Gastrocnemius medialis (tissue), 4 donors: ENCODE data around the gene YBEY. TPM values are rescaled to one million over a fixed set of nuclear protein-coding genes. Genes with fewer than 3 reads are reported as not detected.

ENCODE experiments used
- ATAC-seq, 2 donors: fragments of 150-250 bp; one replicate each; pipeline ENCODE4 v1.9.1; 2016
- DNase-seq, 2 donors: peaks; one replicate each; pipeline ENCODE4 v3.0.0-alpha.2; 2019
- H3K27ac ChIP-seq, 4 donors: fragments of 200-600 bp; sonication (generic); 1 replicate in 1 of 4; 2 replicates in 3 of 4; pipeline ENCODE4 v1.5.1; 2016 to 2018; ENCODE audit warnings: mild to moderate bottlenecking in 2 of 4, moderate library complexity in 1 of 4
- H3K27me3 ChIP-seq, 3 donors: fragments of 200-600 bp; sonication (generic) in 2 of 3; 1 replicate in 1 of 3; 2 replicates in 2 of 3; pipeline versions ENCODE4 v1.5.1 to v1.6.0; 2016 to 2019; ENCODE audit warnings: mild to moderate bottlenecking in 1 of 3, moderate library complexity in 1 of 3
- H3K36me3 ChIP-seq, 2 donors: fragments of 200-600 bp; sonication (generic) in 1 of 2; one replicate each; pipeline ENCODE4 v1.5.1; 2017 to 2018
- H3K4me1 ChIP-seq, 2 donors: fragments of 200-600 bp; sonication (generic) in 1 of 2; one replicate each; pipeline ENCODE4 v1.5.1; 2016 to 2017; ENCODE audit warnings: mild to moderate bottlenecking in 2 of 2
- H3K4me3 ChIP-seq, 4 donors: fragments of 200-600 bp; sonication (generic) in 3 of 4; 1 replicate in 1 of 4; 2 replicates in 3 of 4; pipeline ENCODE4 v1.5.1; 2016 to 2019; ENCODE audit warnings: mild to moderate bottlenecking in 2 of 4
- H3K9me3 ChIP-seq, 3 donors: fragments of 200-600 bp; sonication (generic) in 2 of 3; 1 replicate in 1 of 3; 2 replicates in 2 of 3; pipeline ENCODE4 v1.5.1; 2016 to 2019
- CTCF ChIP-seq, 5 experiments: fragments of 450-650 bp in 3 of 5; fragments of 200-600 bp in 2 of 5; sonication (generic) in 2 of 5; IDR thresholded peaks in 4 of 5; conservative IDR thresholded peaks in 1 of 5; 1 replicate in 4 of 5; 2 replicates in 1 of 5; pipeline ENCODE4 v1.5.1; 2016 to 2019; ENCODE audit warnings: antibody characterized with exemption in 5 of 5, mild to moderate bottlenecking in 3 of 5, moderate library complexity in 3 of 5
- POLR2A ChIP-seq, 2 donors: fragments of 450-650 bp; IDR thresholded peaks; one replicate each; pipeline ENCODE4 v1.6.1; 2017; ENCODE audit warnings: antibody characterized with exemption in 2 of 2, mild to moderate bottlenecking in 2 of 2, moderate library complexity in 2 of 2
- in situ Hi-C, 4 donors: fragments of 200-750 bp; cut with MboI; loops; one replicate each; pipeline versions ENCODE4 v1.15.0 to v1.8.0; 2017; ENCODE audit warnings: low sequenced_read_pairs in 4 of 4
- intact Hi-C: fragments of 100-400 bp; cut with DNase I; formaldehyde crosslinking; loops from one replicate; pipeline ENCODE4 v1.15.1; 2023; ENCODE audit warnings: low total_unique reads
- total RNA-seq, 4 donors: library from RNA; depleted of rRNA; stranded (reverse); fragments of >200 nt; gene quantifications; one replicate each; pipeline versions ENCODE4 v1.1.0 to v1.2.3, GENCODE V29; 2016

Gene YBEY
- total RNA-seq, 4 donors from 2014 or later, result 11.3 to 27.9 (median 18.7) TPM

DNA sequence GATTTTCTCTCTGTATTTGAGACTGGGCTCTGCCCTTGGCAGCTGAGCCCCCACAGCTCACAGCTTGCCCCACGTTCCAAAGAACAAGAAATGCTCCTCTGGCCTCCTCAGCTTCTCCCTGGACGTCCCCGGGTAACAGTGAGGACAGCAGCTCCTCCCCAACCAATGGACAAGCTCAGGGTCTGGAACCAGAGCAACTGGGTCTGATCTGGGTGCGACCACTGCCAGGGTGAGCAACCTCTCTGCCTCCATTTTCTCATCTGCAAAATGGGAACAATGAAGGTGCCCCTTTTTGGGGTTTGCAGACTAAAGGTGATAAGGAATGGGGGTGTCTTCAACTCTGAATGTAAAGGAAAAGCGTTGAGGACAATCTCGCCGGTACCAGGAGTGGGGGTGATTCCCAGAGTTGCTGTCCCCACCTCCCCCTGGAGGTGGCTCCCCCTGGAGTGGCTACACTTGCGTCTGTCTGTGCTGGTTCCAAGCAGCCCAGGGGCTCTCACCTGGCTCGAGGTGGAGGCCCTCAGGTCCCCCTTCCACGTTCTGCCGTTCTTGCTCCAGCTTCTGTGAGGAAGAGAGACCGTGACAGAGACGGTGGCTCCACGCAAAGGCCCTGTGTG is 30.7 kb downstream of the YBEY start:
- ATAC-seq, result no peak
- DNase-seq, result no peak
- intact Hi-C loops (loop anchor here (1.0 kb wide), 1 partner anchor 10 kb away; no protein-coding TSS in a partner anchor), in situ Hi-C loops (no loop called here)
- Histone ChIP-seq H3K36me3 (no peaks in the 10 kb centered on the region), H3K9me3 (no peaks in the 10 kb centered on the region), H3K4me3 (no peak overlapping the region), H3K4me1 (no peaks in the 10 kb centered on the region), H3K27me3 (no peaks in the 10 kb centered on the region), H3K27ac (no peak overlapping the region)
- TF ChIP-seq CTCF (IDR thresholded peaks at IDR 0.05 in 4 of 5, conservative IDR thresholded peaks at IDR 0.05 in 1 of 5), result no peak
- no peak for TF ChIP-seq POLR2A (IDR thresholded peaks at IDR 0.05)

DNA sequence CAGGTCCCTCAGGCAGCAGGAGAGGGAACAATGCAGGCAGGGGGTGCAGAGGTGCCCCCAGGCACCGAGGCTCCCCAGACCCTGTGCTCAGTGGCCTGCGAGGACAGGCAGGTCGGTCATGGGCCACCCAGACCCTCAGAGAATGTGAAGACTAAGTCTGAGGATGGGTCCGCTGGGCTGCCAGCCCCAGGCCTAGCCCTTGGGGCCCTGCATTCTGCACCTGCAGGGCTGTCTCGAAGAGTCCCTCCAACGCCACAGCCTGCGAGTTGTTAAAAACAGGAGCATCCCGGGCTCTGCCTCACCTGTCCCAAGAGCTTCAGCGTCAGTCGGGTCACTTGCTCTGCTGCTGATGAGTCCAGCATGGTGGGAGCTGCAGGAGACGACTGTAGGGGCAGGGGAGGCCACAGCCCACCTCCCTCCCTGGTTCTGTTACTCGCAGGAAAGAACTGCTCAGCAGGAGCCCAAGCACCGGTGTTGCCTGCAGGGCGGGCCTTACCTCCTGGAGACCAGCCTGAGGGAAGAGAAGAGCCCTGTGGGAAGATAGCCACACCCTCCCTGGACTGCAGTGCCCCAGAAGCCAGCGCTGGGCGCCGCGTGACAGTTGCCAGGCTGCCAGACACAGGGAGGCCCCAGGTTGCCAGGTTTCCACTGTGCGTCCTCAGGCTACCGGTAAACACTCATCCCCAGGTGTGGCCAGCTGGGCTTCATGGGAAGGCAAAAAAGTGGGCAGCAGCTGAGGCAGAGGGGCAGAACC is 31.7 kb downstream of the YBEY start:
- H3K9me3 ChIP-seq, result no peaks in the 10 kb centered on the region
- ATAC-seq (no peak), DNase-seq (no peak)
- H3K36me3 ChIP-seq, result no peaks in the 10 kb centered on the region
- no peaks in the 10 kb centered on the region for H3K27me3 ChIP-seq
- peaks cover 10% of the 10 kb centered on the region in 2 donors for H3K4me1 ChIP-seq
- H3K4me3 ChIP-seq, result no peak overlapping the region
- intact Hi-C loops (no loop called here), in situ Hi-C loops (no loop called here)
- no peak for TF ChIP-seq CTCF (IDR thresholded peaks at IDR 0.05 in 4 of 5, conservative IDR thresholded peaks at IDR 0.05 in 1 of 5)
- TF ChIP-seq POLR2A (IDR thresholded peaks at IDR 0.05), result no peak
- H3K27ac ChIP-seq, result no peak overlapping the region

DNA sequence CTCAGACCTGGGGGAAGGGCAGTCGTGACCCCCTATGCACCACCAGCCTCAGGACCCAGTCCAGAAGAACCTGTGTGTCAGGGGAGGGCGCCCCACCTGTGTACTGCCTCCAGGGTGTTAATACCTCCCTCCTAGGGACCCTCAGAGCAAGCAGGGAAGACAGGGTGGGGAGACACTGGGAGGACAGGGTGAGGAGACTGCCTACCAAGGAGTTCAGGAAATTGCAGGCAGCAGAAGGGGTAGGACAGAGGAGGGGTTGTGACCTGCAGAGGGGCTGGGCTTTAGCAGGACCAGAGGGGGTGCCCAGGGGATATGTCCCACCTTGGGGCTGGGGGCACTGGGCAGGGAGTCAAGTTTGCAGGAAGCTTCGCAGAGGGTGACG is 32.3 kb downstream of the YBEY start:
- TF ChIP-seq POLR2A (IDR thresholded peaks at IDR 0.05) (no peak), CTCF (IDR thresholded peaks at IDR 0.05 in 4 of 5, conservative IDR thresholded peaks at IDR 0.05 in 1 of 5) (no peak)
- Histone ChIP-seq H3K4me3 (no peak overlapping the region), H3K36me3 (no peaks in the 10 kb centered on the region), H3K27me3 (no peaks in the 10 kb centered on the region), H3K27ac (no peak overlapping the region), H3K9me3 (no peaks in the 10 kb centered on the region), H3K4me1 (peaks cover 12 to 16% of the 10 kb centered on the region in 2 donors)
- in situ Hi-C loops (no loop called here), intact Hi-C loops (no loop called here)
- ATAC-seq (no peak), DNase-seq (no peak)

GRCh38 chr21:46319186-46319585 is 33.0 kb downstream of the YBEY start:
- TF ChIP-seq POLR2A (IDR thresholded peaks at IDR 0.05), result no peak
- TF ChIP-seq CTCF (IDR thresholded peaks at IDR 0.05 in 4 of 5, conservative IDR thresholded peaks at IDR 0.05 in 1 of 5), result no peak
- intact Hi-C loops, result no loop called here
- H3K36me3 ChIP-seq, result no peaks in the 10 kb centered on the region
- in situ Hi-C loops, result no loop called here
- peaks cover 12 to 16% of the 10 kb centered on the region in 2 donors for H3K4me1 ChIP-seq
- H3K9me3 ChIP-seq, result no peaks in the 10 kb centered on the region
- no peak overlapping the region for H3K27ac ChIP-seq
- H3K27me3 ChIP-seq, result no peaks in the 10 kb centered on the region
- DNase-seq (no peak), ATAC-seq (no peak)
- H3K4me3 ChIP-seq, result no peak overlapping the region
